HG03039 (cell line): ENCODE data around the gene HOXC11.

ENCODE experiments used
- ATAC-seq: cut with Tn5 transposase; IDR thresholded peaks from one replicate; pipeline ENCODE4 v1.9.1; 2021; ENCODE audit warnings: mild to moderate bottlenecking, moderate library complexity; ENCODE audit not compliant: unreplicated experiment

The HOXC11 gene

GRCh38 chr12:53972722-53973235 is at the start of gene HOXC11:
Gene HOXC11 (plus strand): TSS chr12:53973126. CDS start chr12:53973242, 116 bp downstream.
- no peak for ATAC-seq

DNA sequence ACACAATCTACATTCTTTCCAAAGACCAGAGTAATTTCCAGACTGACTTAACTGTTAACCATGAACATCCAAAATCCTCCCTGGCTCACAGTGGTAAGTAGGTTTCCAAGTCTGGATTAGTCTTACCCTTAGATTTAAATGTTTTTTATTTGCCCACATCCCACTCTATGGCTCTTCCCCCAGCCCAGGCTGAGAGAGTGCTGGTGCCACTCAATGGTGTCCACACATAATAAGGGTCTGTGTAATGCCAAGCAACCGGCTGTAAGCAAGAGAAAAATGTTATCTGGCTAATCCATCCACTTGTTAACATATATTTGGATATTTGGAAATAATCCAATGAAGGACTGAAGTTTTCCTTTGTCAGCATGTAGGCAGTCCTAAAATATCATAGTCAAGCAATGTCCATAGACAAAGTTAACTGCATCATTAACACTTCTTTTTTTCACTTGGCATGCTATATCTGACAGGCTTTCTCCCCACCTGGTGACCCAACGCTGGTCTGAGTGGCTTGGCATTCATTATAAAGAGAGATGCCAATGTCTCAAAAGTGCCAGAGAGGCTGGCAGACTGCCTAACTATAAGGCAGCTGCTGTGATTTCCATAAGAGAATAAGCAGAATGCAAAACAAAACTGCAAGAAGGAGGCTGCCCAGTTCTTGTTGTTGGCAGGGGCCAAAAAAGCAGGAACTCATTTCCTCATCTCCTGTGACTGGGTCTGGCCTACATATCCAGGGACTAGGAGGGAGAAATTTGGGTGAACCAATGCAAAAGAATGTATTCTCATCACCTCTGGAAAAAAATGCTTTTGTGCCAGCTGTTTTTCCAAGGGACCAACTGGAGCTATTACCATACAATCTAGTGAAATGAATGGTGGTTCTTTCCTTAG is 48.2 kb upstream of the HOXC11 start:
- ATAC-seq = no peak

- ATAC-seq = no peak
Measured at GRCh38 chr12:53927220-53928029, 45.5 kb upstream of the HOXC11 start.

DNA sequence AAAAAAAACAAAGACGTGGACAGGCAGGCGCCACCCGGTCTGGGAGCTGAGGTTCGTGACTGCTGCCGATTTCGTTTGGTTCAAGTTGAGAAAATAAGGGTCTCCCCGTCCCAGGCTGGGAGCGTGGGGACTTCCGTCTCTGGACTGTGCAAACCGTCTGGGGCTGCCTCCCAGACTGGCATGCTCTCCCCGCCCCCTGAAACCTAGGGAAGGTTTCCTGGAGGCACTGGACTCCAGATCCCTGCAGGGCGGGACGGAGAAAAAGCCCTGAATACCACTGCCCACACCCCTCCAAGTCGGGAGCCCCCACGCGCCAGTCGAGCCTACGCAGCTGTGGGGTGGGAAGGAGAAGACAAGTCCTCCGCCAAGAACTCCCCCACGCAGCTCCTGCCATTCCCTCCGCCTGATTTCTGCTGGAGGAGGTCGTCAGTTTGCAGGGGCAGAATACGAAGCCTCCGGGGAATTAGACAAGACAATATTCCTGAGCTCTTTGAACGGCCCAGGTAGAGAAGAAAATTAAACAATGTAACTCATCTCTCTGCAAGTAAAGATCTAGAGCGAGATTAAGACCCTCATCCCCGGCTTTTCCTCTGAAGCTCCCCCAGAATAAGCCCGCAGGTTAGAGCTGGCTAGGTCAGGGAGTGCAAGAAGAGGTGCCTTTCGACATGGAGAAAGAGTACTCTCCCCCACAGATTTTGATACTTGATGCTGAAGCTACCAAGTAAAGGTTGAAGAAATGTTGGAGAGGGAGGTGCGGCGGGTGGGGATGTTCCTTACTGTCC is 44.7 kb upstream of the HOXC11 start:
- ATAC-seq = no peak

GRCh38 chr12:53929527-53929926 is 43.4 kb upstream of the HOXC11 start:
- ATAC-seq = no peak

DNA sequence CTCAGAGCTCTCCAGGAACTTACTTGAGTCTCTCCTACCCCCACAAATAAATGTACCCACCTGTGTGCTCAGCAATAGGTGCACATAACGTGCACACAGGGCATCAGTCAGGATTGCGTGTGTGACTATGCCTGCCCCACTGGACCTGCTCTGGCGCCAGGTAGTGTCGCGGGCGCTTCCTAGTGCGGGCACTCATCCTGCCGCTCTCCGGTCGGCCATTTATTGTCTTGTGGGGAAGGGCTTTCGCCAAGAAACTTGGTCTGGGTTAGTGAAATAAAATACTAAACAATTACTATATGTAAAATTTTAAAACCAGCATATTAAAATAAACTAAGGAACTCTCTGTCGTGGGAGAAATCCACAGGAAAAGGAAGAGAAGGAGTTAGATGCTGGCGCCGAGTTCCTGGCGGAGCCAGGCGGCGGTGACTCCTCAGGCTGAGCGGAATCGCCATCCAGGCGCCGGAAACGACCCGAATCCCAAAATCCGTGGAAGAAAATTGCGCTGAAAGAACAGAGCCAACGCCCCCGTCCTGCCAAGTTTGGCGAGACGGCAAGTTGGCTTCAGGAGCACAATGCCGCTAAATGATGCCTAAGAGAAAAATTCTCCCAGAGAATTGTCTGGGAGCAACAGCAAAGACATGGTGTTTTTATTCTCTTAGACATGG is 42.2 kb upstream of the HOXC11 start:
- no peak for ATAC-seq

DNA sequence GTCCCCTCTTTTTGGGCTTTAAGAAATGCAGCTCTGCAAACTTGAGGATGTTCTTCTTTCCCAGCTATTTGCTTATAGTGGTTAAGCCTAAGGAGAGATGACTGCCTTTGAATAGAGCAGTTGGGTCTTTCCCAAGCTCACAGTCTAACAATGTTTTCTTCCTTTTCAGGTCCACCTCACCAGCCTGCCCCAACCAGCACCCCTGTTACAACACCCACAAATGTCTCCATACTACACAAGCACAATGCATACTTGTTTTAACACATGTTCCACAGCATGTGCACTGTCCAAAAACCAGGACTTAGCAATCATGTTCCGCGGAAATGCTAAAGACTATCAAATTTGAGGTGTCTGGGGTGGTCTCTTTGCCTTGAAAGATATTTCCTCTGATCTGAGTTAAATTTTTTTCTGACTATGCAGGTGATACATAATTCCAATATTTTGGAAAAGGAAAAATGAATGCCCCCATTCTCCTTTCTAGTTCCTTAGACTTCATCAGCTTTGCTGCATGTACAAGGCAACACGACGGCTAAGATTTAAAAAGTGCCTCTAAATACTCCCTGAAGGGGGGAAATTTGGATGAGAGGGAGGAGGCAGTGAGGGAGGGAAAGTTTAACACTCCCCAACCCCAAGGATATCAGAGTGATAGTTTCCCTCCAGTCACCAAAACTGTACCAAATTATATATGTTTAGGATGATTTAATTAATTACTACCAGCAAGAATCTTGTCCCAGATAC is 40.9 kb upstream of the HOXC11 start:
- ATAC-seq = no peak

GRCh38 chr12:53932915-53933314 is 40.0 kb upstream of the HOXC11 start:
- no peak for ATAC-seq

- no peak for ATAC-seq
Measured at GRCh38 chr12:53935383-53936341, 37.3 kb upstream of the HOXC11 start.

GRCh38 chr12:53937099-53937498 is 35.8 kb upstream of the HOXC11 start:
- no peak for ATAC-seq

GRCh38 chr12:53937596-53938325 is 35.2 kb upstream of the HOXC11 start:
- ATAC-seq = no peak

- ATAC-seq = no peak
Measured at GRCh38 chr12:53938326-53939140, 34.4 kb upstream of the HOXC11 start, which contains the start of gene HOXC13. Gene HOXC13 (plus strand): TSS chr12:53938831. CDS start chr12:53938907, 76 bp downstream.

DNA sequence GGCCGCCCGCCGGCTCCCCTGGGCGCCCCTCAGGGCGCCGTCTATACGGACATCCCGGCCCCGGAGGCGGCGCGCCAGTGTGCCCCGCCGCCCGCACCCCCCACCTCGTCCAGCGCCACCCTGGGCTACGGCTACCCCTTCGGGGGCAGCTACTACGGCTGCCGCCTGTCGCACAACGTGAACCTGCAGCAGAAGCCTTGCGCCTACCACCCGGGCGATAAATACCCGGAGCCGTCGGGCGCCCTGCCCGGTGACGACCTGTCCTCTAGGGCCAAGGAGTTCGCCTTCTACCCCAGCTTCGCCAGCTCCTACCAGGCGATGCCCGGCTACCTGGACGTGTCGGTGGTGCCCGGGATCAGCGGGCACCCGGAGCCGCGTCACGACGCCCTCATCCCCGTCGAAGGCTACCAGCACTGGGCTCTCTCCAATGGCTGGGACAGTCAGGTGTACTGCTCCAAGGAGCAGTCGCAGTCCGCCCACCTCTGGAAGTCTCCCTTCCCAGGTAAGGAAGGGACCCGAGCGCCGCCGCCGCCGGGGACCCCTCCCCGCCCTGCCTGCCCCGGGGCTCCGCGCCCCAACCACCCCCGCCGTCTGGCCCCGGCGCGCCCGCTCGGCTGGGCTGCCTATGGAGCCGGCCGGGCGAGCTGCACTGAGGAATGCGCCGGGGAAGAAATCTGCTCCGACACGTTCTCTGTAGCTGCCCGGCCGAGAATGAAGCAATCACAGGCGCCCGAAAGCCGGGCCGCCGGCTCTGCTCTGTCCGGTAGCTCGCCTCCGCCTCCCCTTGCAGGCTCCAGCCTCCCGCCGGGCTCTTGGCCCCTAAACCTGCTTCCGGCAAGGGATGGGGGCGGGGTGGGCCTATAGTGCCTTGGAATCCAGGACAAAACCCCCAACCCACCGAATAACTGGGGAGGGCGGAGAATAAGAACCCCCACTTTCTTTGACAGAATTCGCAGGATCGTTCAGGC is 33.5 kb upstream of the HOXC11 start:
- ATAC-seq = no peak

DNA sequence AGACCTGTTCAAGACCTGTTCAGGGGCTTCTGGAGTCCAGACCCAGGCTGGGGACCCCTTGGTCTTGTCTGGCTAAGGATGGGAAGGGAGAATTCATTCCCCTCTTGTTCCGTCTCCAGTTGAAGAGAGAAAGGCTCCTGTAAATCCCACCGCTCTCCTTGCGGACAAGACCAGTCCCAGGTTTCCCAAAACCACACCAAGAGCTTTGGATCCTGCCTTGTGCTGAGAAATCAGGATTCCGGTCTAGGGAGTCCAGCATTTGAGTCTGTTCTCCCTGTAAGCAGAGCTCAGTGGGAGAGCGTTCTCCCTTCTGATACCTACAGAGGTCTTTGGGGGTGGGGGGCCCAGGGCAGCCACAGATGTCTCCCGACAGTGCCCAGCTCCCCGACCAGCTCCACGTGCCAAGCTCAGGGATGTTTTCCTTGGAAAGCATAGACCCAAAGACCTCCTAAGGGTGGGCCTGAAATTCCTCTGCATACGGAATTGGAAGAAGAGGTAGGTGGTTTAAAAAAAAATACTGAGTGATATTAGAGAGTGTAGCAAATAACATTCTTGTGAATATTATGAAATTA is 32.4 kb upstream of the HOXC11 start:
- no peak for ATAC-seq

DNA sequence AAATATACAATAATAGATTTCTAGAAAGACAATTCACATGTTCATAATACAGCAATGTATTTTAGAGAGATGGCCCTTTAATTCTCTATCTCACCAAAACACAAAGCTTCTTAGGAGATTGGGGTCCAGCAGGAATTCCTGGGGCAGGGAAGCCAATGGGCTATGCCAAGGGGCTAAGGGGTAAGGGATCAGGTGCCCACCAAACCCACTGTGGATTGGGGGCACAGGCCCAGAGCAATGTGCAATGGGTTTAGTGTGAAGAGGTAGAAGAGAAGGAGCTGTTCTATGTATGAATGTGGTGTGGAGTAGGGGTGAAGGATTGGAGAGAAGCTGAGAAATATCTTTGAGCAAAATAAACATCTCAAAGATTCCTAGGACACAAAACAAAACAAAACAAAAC is 31.7 kb upstream of the HOXC11 start:
- ATAC-seq = no peak
